ENCODE results near the gene ARSG.
"Not testable (repeated sequence)": the region's sequence is repeated elsewhere in the genome, so short reads cannot be mapped to it uniquely, and the experiment has no call there.

DNA sequence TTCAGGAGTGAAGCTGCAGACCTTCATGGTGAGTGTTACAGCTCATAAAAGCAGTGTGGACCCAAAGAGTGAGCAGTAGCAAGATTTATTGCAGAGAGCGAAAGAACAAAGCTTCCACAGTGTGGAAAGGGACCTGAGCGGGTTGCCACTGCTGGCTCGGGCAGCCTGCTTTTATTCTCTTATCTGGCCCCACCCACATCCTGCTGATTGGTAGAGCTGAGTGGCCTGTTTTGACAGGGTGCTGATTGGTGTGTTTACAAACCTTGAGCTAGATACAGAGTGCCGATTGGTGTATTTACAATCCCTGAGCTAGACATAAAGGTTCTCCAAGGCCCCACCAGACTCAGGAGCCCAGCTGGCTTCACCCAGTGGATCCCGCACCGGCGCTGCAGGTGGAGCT, 17.2 kb downstream of the ARSG start:
- TF ChIP-seq NR3C1 (IDR thresholded peaks at IDR 0.05); POLR2A (IDR thresholded peaks at IDR 0.05; ENCODE audit: low read length); RAD21 (conservative IDR thresholded peaks at IDR 0.05 in 1 of 2, IDR thresholded peaks at IDR 0.05 in 1 of 2); EP300 (IDR thresholded peaks at IDR 0.05); ESRRA (IDR thresholded peaks at IDR 0.05; ENCODE audit: borderline replicate concordance, low read length); KDM5A (IDR thresholded peaks at IDR 0.05); MAZ (IDR thresholded peaks at IDR 0.05; ENCODE audit: borderline replicate concordance, low read depth, low read length): not testable (repeated sequence)
- TF ChIP-seq, protein P1, sequence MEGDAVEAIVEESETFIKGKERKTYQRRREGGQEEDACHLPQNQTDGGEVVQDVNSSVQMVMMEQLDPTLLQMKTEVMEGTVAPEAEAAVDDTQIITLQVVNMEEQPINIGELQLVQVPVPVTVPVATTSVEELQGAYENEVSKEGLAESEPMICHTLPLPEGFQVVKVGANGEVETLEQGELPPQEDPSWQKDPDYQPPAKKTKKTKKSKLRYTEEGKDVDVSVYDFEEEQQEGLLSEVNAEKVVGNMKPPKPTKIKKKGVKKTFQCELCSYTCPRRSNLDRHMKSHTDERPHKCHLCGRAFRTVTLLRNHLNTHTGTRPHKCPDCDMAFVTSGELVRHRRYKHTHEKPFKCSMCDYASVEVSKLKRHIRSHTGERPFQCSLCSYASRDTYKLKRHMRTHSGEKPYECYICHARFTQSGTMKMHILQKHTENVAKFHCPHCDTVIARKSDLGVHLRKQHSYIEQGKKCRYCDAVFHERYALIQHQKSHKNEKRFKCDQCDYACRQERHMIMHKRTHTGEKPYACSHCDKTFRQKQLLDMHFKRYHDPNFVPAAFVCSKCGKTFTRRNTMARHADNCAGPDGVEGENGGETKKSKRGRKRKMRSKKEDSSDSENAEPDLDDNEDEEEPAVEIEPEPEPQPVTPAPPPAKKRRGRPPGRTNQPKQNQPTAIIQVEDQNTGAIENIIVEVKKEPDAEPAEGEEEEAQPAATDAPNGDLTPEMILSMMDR (IDR thresholded peaks at IDR 0.05), result not testable (repeated sequence)
- TF ChIP-seq, protein P2, sequence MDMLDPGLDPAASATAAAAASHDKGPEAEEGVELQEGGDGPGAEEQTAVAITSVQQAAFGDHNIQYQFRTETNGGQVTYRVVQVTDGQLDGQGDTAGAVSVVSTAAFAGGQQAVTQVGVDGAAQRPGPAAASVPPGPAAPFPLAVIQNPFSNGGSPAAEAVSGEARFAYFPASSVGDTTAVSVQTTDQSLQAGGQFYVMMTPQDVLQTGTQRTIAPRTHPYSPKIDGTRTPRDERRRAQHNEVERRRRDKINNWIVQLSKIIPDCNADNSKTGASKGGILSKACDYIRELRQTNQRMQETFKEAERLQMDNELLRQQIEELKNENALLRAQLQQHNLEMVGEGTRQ (IDR thresholded peaks at IDR 0.05), result not testable (repeated sequence)
